ENCODE data around the gene CMTM7. TPM values are rescaled to one million over a fixed set of nuclear protein-coding genes. Genes with fewer than 3 reads are reported as not detected.

The CMTM7 gene
- total RNA-seq, 1 donor from 2014 or later, result 11.8 TPM

- H3K9me3 ChIP-seq (ENCODE audit: low read depth), result no peaks in the 10 kb centered on the region
- no peak overlapping the region for H3K4me3 ChIP-seq
- H3K27me3 Mint-ChIP-seq (ENCODE audit: insufficient read depth, low read depth), result peaks cover 4% of the 10 kb centered on the region
- no peaks in the 10 kb centered on the region for H3K27me3 ChIP-seq
- no peak overlapping the region for H3K4me3 Mint-ChIP-seq
- H3K9ac ChIP-seq, result no peak overlapping the region
- TF ChIP-seq EZH2phosphoT487 (IDR thresholded peaks at IDR 0.05), result no peak
- TF ChIP-seq EZH2 (IDR thresholded peaks at IDR 0.05), result no peak
- TF ChIP-seq CTCF (IDR thresholded peaks at IDR 0.05), result no peak
- H3K4me2 ChIP-seq, result no peak overlapping the region
- H3K4me1 ChIP-seq, result no peaks in the 10 kb centered on the region
- no peaks in the 10 kb centered on the region for H3F3A ChIP-seq (ENCODE audit: low read depth)
- peaks cover 16% of the 10 kb centered on the region for H3K4me1 Mint-ChIP-seq
- H4K20me1 ChIP-seq (ENCODE audit: low read depth), result no peaks in the 10 kb centered on the region
- no peaks in the 10 kb centered on the region for H3K36me3 Mint-ChIP-seq
- H3K9me3 Mint-ChIP-seq, result no peaks in the 10 kb centered on the region
- no peak for DNase-seq (ENCODE audit: low spot score)
- H3K79me2 ChIP-seq (ENCODE audit: low read depth), result no peaks in the 10 kb centered on the region
- peak overlapping the region; percentile 33 for H3K27ac Mint-ChIP-seq
- H3K27ac ChIP-seq, result no peak overlapping the region
- H3K36me3 ChIP-seq, result no peaks in the 10 kb centered on the region
- H2AFZ ChIP-seq (replicated peaks), result no peak overlapping the region
These were observed 40.5 kb downstream of the CMTM7 start for GRCh38 chr3:32432045-32432710.

GRCh38 chr3:32432711-32433530, 41.3 kb downstream of the CMTM7 start:
- H3F3A ChIP-seq (ENCODE audit: low read depth), result no peaks in the 10 kb centered on the region
- H3K36me3 ChIP-seq, result no peaks in the 10 kb centered on the region
- no peaks in the 10 kb centered on the region for H3K27me3 ChIP-seq
- H3K4me1 ChIP-seq, result no peaks in the 10 kb centered on the region
- H4K20me1 ChIP-seq (ENCODE audit: low read depth), result no peaks in the 10 kb centered on the region
- no peak overlapping the region for H3K27ac ChIP-seq
- Mint-ChIP-seq H3K4me3 (no peak overlapping the region), H3K36me3 (no peaks in the 10 kb centered on the region), H3K4me1 (peaks cover 11% of the 10 kb centered on the region), H3K9me3 (no peaks in the 10 kb centered on the region), H3K27me3 (ENCODE audit: insufficient read depth, low read depth) (peaks cover 4% of the 10 kb centered on the region), H3K27ac (peak overlapping the region; percentile 5)
- H3K4me3 ChIP-seq, result no peak overlapping the region
- no peak overlapping the region for H3K9ac ChIP-seq
- H3K9me3 ChIP-seq (ENCODE audit: low read depth), result no peaks in the 10 kb centered on the region
- no peak for DNase-seq (ENCODE audit: low spot score)
- no peak for TF ChIP-seq EZH2 (IDR thresholded peaks at IDR 0.05)
- no peak for TF ChIP-seq CTCF (IDR thresholded peaks at IDR 0.05)
- no peak overlapping the region for H3K4me2 ChIP-seq
- no peaks in the 10 kb centered on the region for H3K79me2 ChIP-seq (ENCODE audit: low read depth)
- H2AFZ ChIP-seq (replicated peaks), result no peak overlapping the region

- no peak overlapping the region for H3K27ac Mint-ChIP-seq
- H3K27me3 Mint-ChIP-seq (ENCODE audit: insufficient read depth, low read depth), result peaks cover 5% of the 10 kb centered on the region
- no peaks in the 10 kb centered on the region for H3F3A ChIP-seq (ENCODE audit: low read depth)
- H3K27me3 ChIP-seq, result no peaks in the 10 kb centered on the region
- H3K4me3 ChIP-seq, result no peak overlapping the region
- H2AFZ ChIP-seq (replicated peaks), result no peak overlapping the region
- no peaks in the 10 kb centered on the region for H3K36me3 Mint-ChIP-seq
- no peak overlapping the region for H3K4me2 ChIP-seq
- no peak overlapping the region for H3K27ac ChIP-seq
- TF ChIP-seq CTCF (IDR thresholded peaks at IDR 0.05) (no peak), EZH2phosphoT487 (IDR thresholded peaks at IDR 0.05) (no peak), EZH2 (IDR thresholded peaks at IDR 0.05) (no peak)
- H3K36me3 ChIP-seq, result no peaks in the 10 kb centered on the region
- no peaks in the 10 kb centered on the region for H3K4me1 ChIP-seq
- H3K9ac ChIP-seq, result no peak overlapping the region
- no peaks in the 10 kb centered on the region for H3K79me2 ChIP-seq (ENCODE audit: low read depth)
- no peak for DNase-seq (ENCODE audit: low spot score)
- no peak overlapping the region for H3K4me3 Mint-ChIP-seq
- H3K9me3 Mint-ChIP-seq, result no peaks in the 10 kb centered on the region
- no peaks in the 10 kb centered on the region for H4K20me1 ChIP-seq (ENCODE audit: low read depth)
- no peaks in the 10 kb centered on the region for H3K9me3 ChIP-seq (ENCODE audit: low read depth)
- peaks cover 11% of the 10 kb centered on the region for H3K4me1 Mint-ChIP-seq
These were observed 42.6 kb downstream of the CMTM7 start for GRCh38 chr3:32434206-32434605.

Measured in neural progenitor cell (in vitro differentiated cells).